GM15510 (cell line): Measurements from ENCODE around the gene ATRN.

Source experiments
- POLR2A ChIP-seq: IDR thresholded peaks from 3 replicates; pipeline ENCODE4 v1.6.1; 2011; ENCODE audit warnings: borderline replicate concordance; ENCODE audit not compliant: insufficient read length; ENCODE audit errors: extremely low read depth

ATRN gene

GRCh38 chr20:3652676-3653596 is 182.1 kb downstream of the ATRN start:
- no peak for TF ChIP-seq POLR2A

GRCh38 chr20:3653921-3654320 is 183.1 kb downstream of the ATRN start:
- TF ChIP-seq POLR2A: no peak

GRCh38 chr20:3654326-3655130 is 183.7 kb downstream of the ATRN start:
- TF ChIP-seq POLR2A: no peak

GRCh38 chr20:3655131-3655405 is 184.2 kb downstream of the ATRN start:
- no peak for TF ChIP-seq POLR2A

GRCh38 chr20:3658019-3658715 is 187.3 kb downstream of the ATRN start:
- TF ChIP-seq POLR2A: no peak

- no peak for TF ChIP-seq POLR2A
Observed at GRCh38 chr20:3658716-3659491, 188.1 kb downstream of the ATRN start.

- no peak for TF ChIP-seq POLR2A
Observed at GRCh38 chr20:3659492-3660261, 188.9 kb downstream of the ATRN start.

- TF ChIP-seq POLR2A: no peak
Observed at GRCh38 chr20:3660262-3661059, 189.6 kb downstream of the ATRN start.

GRCh38 chr20:3661060-3661813 is 190.4 kb downstream of the ATRN start:
- no peak for TF ChIP-seq POLR2A

GRCh38 chr20:3661814-3662665 is 191.2 kb downstream of the ATRN start:
- TF ChIP-seq POLR2A: no peak

GRCh38 chr20:3663031-3663701 is 192.3 kb downstream of the ATRN start, which contains the start of gene GFRA4:
GFRA4 (minus strand) TSS chr20:3663399; CDS start chr20:3663399, 0 bp downstream.
- no peak for TF ChIP-seq POLR2A
